Measurements from ENCODE around the gene DAB2IP. TPM values are rescaled to one million over a fixed set of nuclear protein-coding genes. Genes with fewer than 3 reads are reported as not detected.
A peak's percentile ranks its signal among the peaks of the same experiment; 100 is the strongest.

The DAB2IP gene
- total RNA-seq, 1 experiment from 2014 or later, result 31.0 TPM

DNA sequence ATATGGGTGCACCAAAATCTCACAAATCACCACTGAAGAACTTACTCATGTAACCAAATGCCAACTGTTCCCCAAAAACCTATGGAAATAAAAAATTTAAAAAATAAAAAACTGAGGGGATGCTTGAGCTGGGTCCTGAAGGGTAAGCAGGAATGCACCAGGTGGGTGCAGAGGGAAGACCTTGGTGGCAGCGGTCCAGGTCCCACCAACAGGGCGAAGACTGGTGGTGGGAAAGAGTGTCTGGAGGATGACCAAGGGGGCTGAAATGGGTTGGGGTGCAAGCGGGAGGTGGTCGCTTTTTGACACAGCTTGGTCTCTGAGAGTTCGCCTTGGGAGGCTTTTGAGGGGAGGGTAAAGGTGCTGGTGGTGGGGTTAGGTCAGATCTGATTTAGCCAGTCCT is 3.3 kb upstream of the DAB2IP start:
- no peak for DNase-seq (ENCODE audit: low read depth, low spot score)
- RAD21 ChIA-PET (ENCODE audit: low non-redundant PET in 1 of 2, low total read pairs in 2 of 2, uncharacterized antibody in 2 of 2, unreplicated experiment in 2 of 2), result no interaction called here

DNA sequence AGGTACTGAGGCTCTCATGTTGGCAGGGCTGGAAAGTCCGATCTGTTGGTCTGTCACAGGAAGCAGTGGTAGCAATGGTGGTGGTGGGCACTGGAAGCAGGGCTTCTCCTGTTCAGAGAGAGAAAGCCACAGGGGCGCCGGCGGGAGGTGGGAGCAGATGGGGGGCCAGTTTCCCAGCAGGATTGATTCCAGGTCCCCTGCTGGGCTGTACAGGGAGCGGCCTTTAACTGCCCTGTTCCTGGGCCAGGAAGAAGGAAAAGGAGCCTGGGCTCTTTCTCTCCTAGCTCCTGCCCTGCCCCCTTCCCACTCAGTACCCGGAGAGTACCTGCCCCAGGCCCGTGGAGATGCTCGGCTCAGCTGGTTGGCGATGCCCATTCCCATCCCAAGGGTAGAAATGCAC is 2.6 kb upstream of the DAB2IP start:
- H3K9ac ChIP-seq (ENCODE audit: low read length), result no peak overlapping the region
- TF ChIP-seq, protein P1, sequence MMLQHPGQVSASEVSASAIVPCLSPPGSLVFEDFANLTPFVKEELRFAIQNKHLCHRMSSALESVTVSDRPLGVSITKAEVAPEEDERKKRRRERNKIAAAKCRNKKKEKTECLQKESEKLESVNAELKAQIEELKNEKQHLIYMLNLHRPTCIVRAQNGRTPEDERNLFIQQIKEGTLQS (IDR thresholded peaks at IDR 0.05), result no peak
- no peak for TF ChIP-seq SP1 (IDR thresholded peaks at IDR 0.05; ENCODE audit: low read depth)
- no peak for TF ChIP-seq EZH2phosphoT487 (IDR thresholded peaks at IDR 0.05; ENCODE audit: borderline replicate concordance)
- TF ChIP-seq POLR2AphosphoS5 (IDR thresholded peaks at IDR 0.05; ENCODE audit: low read depth, low read length), result no peak
- TF ChIP-seq, protein P2, sequence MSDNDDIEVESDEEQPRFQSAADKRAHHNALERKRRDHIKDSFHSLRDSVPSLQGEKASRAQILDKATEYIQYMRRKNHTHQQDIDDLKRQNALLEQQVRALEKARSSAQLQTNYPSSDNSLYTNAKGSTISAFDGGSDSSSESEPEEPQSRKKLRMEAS (IDR thresholded peaks at IDR 0.05), result no peak
- TF ChIP-seq YY1 (IDR thresholded peaks at IDR 0.05; ENCODE audit: extremely low read depth, insufficient replicate concordance, low read depth, low read length), result no peak
- TF ChIP-seq ZNF274 (IDR thresholded peaks at IDR 0.05; ENCODE audit: low read depth, low read length), result no peak
- TF ChIP-seq EZH2 (IDR thresholded peaks at IDR 0.05), result no peak
- TF ChIP-seq, protein P3, sequence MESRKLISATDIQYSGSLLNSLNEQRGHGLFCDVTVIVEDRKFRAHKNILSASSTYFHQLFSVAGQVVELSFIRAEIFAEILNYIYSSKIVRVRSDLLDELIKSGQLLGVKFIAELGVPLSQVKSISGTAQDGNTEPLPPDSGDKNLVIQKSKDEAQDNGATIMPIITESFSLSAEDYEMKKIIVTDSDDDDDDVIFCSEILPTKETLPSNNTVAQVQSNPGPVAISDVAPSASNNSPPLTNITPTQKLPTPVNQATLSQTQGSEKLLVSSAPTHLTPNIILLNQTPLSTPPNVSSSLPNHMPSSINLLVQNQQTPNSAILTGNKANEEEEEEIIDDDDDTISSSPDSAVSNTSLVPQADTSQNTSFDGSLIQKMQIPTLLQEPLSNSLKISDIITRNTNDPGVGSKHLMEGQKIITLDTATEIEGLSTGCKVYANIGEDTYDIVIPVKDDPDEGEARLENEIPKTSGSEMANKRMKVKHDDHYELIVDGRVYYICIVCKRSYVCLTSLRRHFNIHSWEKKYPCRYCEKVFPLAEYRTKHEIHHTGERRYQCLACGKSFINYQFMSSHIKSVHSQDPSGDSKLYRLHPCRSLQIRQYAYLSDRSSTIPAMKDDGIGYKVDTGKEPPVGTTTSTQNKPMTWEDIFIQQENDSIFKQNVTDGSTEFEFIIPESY (IDR thresholded peaks at IDR 0.05; ENCODE audit: extremely low read depth, insufficient replicate concordance, low read length), result no peak
- TF ChIP-seq EGR1 (IDR thresholded peaks at IDR 0.05; ENCODE audit: low read depth), result no peak
- no peak for TF ChIP-seq ZFX (IDR thresholded peaks at IDR 0.05)
- TF ChIP-seq TCF7L2 (IDR thresholded peaks at IDR 0.05; ENCODE audit: borderline replicate concordance, extremely low read depth, insufficient read depth, insufficient read length), result no peak
- TF ChIP-seq POLR2A (IDR thresholded peaks at IDR 0.05; ENCODE audit: borderline replicate concordance, extremely low read depth, insufficient read depth, insufficient read length), result no peak
- no peak for TF ChIP-seq ELF1 (IDR thresholded peaks at IDR 0.05; ENCODE audit: borderline replicate concordance, low read depth)
- TF ChIP-seq FOSL1 (IDR thresholded peaks at IDR 0.05; ENCODE audit: low read depth), result no peak
- no peak for TF ChIP-seq RAD21 (IDR thresholded peaks at IDR 0.05; ENCODE audit: low read depth)
- no peak for TF ChIP-seq SRF (IDR thresholded peaks at IDR 0.05; ENCODE audit: low read depth)
- TF ChIP-seq CEBPB (IDR thresholded peaks at IDR 0.05; ENCODE audit: low read depth), result no peak
- no peak for TF ChIP-seq CBX3 (IDR thresholded peaks at IDR 0.05; ENCODE audit: low read depth)
- no peak overlapping the region for H2AFZ ChIP-seq (ENCODE audit: low read depth, low read length, poor library complexity, severe bottlenecking)
- H3K4me1 ChIP-seq (ENCODE audit: control insufficient read depth in 1 of 2, insufficient read depth in 2 of 2, low read length in 2 of 2), result peaks cover 39 to 50% of the 10 kb centered on the region in 2 experiments
- DNase-seq (ENCODE audit: low read depth, low spot score) (no peak), ATAC-seq (no peak)
- no peak overlapping the region; the same call in 1 of the 2 replicates for H3K27ac ChIP-seq (ENCODE audit: low read depth, low read length)
- intact Hi-C loops (cut with micrococcal nuclease), result no loop called here
- ChIA-PET CTCF (interaction anchor here (2.4 kb wide), 1 partner anchor 8 kb away, joined by 12 read pairs; no protein-coding TSS in a partner anchor), POLR2A (interaction anchor here (1.5 kb wide), 1 partner anchor 16 kb away, joined by 4 read pairs; no protein-coding TSS in a partner anchor), RAD21 (ENCODE audit: low non-redundant PET in 1 of 2, low total read pairs in 2 of 2, uncharacterized antibody in 2 of 2, unreplicated experiment in 2 of 2) (no interaction called here)
- no peaks in the 10 kb centered on the region for H3K9me2 ChIP-seq (ENCODE audit: insufficient read depth)
- H3K27me3 ChIP-seq (ENCODE audit: insufficient read depth, low read length), result no peaks in the 10 kb centered on the region
- no TSS peak for BruUV-seq (replicated peaks)
- peaks cover 6% of the 10 kb centered on the region; the same call in 1 of the 2 replicates for H3K79me2 ChIP-seq (ENCODE audit: insufficient read depth, low read length)
- no peaks in the 10 kb centered on the region for H3K9me3 ChIP-seq (ENCODE audit: control insufficient read depth in 1 of 2, insufficient read depth in 1 of 2, low read depth in 1 of 2, low read length in 2 of 2)
- H3K36me3 ChIP-seq (ENCODE audit: control insufficient read depth in 1 of 2, insufficient read depth in 2 of 2, low read length in 2 of 2), result no peaks in the 10 kb centered on the region
- peak overlapping the region; percentile 93 for H3K4me2 ChIP-seq (ENCODE audit: low read length)
- no peak overlapping the region for H3K4me3 ChIP-seq (replicated peaks in 1 of 2; ENCODE audit: low read depth in 1 of 2, low read length in 2 of 2)
- no peaks in the 10 kb centered on the region for H4K20me1 ChIP-seq (ENCODE audit: insufficient read depth)

More for the DNA sequence above, 3.3 kb upstream of the DAB2IP start:
- Histone ChIP-seq H3K36me3 (ENCODE audit: control insufficient read depth in 1 of 2, insufficient read depth in 2 of 2, low read length in 2 of 2) (no peaks in the 10 kb centered on the region), H3K27ac (ENCODE audit: low read depth, low read length) (no peak overlapping the region), H3K9ac (ENCODE audit: low read length) (no peak overlapping the region), H4K20me1 (ENCODE audit: insufficient read depth) (no peaks in the 10 kb centered on the region), H3K4me2 (ENCODE audit: low read length) (no peak overlapping the region), H2AFZ (ENCODE audit: low read depth, low read length, poor library complexity, severe bottlenecking) (no peak overlapping the region), H3K79me2 (ENCODE audit: insufficient read depth, low read length) (peaks cover 6% of the 10 kb centered on the region; the same call in 1 of the 2 replicates), H3K9me2 (ENCODE audit: insufficient read depth) (no peaks in the 10 kb centered on the region), H3K27me3 (ENCODE audit: insufficient read depth, low read length) (no peaks in the 10 kb centered on the region), H3K9me3 (ENCODE audit: control insufficient read depth in 1 of 2, insufficient read depth in 1 of 2, low read depth in 1 of 2, low read length in 2 of 2) (no peaks in the 10 kb centered on the region), H3K4me3 (replicated peaks in 1 of 2; ENCODE audit: low read depth in 1 of 2, low read length in 2 of 2) (no peak overlapping the region), H3K4me1 (ENCODE audit: control insufficient read depth in 1 of 2, insufficient read depth in 2 of 2, low read length in 2 of 2) (peaks cover 39 to 48% of the 10 kb centered on the region in 2 experiments)
- TF ChIP-seq, protein P2 (IDR thresholded peaks at IDR 0.05), result no peak
- TF ChIP-seq EGR1 (IDR thresholded peaks at IDR 0.05; ENCODE audit: low read depth) (no peak), RAD21 (IDR thresholded peaks at IDR 0.05; ENCODE audit: low read depth) (no peak), POLR2A (IDR thresholded peaks at IDR 0.05; ENCODE audit: borderline replicate concordance, extremely low read depth, insufficient read depth, insufficient read length) (no peak), JUND (IDR thresholded peaks at IDR 0.05) (no peak)
- no TSS peak for BruUV-seq (replicated peaks)
- CTCF ChIA-PET, result no interaction called here
- POLR2A ChIA-PET, result no interaction called here
- intact Hi-C loops (cut with micrococcal nuclease), result no loop called here
- ATAC-seq, result no peak

All from HCT116 (cell line).